Umbilical cord (tissue), 2 donors: ENCODE data around the gene ATXN7L1. TPM values are rescaled to one million over a fixed set of nuclear protein-coding genes. Genes with fewer than 3 reads are reported as not detected.
A peak's percentile ranks its signal among the peaks of the same experiment; 100 is the strongest.
"Not testable (repeated sequence)": the region's sequence is repeated elsewhere in the genome, so short reads cannot be mapped to it uniquely, and the experiment has no call there.

Source experiments
- DNase-seq: peaks from one replicate; pipeline ENCODE4 v3.0.0-alpha.2; 2015; ENCODE audit warnings: low spot score
- total RNA-seq: library from RNA; depleted of rRNA; stranded (reverse); fragments of >200 nt; gene quantifications from one replicate; pipeline ENCODE4 v1.2.3, GENCODE V29; 2014; ENCODE audit warnings: low replicate concordance; ENCODE audit not compliant: insufficient read depth

ATXN7L1 gene
- total RNA-seq, 1 donor from 2014 or later: 4.8 TPM

DNA sequence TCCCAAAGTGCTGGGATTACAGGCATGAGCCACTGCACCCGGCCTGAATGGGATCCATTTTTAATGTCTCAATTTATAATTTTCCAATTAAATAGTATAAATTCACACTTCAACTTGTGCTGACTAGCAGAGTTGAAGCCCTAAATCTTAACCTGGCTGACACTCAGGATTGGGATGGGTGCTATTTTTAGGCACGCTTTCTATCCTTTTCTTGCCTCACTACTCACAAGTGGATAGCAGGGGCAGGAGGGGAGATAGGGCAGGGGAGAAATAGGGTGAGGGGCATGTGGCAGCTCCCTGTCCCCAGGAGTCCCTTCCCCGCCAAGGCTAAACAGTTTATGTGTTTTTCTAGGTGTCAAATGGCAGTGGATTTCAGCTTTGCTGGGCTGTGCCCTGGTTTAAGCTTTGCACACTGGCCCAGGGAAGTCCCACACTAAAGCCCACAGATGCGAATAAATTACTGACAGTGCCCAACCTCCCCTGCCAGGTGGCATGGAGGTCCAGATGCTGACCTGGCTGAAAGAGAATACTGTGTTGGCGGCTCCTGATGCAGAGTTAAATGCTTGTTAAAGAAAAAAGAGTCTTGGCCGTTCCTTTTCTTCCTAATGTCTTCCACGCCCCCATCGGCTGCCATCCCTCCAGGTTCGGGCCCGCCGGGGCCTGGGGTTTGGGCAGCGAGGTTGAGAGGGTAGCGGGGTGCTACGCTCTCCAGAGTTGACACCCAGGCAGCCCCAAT is 259.0 kb downstream of the ATXN7L1 start:
- no peak for DNase-seq

DNA sequence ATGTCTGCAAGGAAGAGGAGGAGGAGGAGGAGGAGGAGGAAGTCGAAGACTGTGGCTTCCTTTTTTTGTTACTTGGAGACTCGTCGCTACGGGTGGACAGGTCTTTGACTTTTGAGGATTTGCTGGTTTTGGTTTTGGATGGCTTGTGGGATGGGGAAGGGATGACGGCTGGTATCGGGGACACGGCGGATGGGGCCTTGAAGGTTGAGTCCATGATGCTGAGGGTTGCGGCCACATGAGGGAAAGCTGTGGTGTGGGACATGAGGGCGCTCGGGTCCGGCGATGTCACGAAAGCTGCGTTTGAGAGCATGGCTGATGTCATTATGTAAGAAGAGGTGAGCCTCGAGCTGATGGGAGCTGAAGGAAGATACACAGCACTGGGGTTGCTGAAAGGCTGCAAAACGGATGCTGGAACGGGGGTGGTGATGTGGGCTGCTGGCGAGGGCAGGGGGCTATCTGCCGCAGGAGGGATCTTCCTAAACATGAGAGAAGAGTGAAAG is 262.0 kb downstream of the ATXN7L1 start:
- no peak for DNase-seq

DNA sequence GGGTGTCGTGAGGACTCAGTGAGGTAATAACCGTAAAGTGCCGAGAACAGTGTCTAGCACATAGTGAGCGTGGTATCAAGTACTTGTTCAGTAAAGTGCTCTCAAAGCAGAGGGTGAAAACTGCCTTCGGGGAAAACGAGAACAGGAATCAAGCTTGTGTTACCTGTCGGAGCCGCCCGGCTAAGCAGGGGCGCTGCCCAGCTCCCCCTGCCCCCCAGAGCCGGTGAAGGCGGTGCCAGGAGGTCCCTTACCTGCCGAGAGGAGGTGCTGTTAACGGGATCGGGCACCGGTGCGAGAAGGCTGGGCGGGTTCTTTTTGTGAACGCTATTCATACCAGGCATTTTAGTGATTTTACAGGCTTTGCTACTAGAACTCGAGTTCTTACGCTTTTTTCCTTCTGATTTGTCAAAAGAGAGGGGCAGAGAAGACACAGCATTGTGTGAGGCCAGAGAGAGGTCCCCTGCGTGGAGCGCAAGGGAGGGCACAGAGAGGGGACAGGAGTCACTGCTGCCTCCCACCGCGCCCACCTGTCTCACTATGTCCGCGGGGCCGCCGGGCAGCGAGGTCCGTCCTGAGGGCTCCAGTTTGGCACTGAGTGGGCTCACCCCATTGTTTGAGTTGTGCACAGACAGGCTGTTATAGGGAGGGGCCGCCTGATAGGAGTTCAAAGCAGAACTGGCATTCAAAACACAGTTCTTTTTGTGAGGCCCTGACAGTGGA is 262.6 kb downstream of the ATXN7L1 start:
- no peak for DNase-seq

DNA sequence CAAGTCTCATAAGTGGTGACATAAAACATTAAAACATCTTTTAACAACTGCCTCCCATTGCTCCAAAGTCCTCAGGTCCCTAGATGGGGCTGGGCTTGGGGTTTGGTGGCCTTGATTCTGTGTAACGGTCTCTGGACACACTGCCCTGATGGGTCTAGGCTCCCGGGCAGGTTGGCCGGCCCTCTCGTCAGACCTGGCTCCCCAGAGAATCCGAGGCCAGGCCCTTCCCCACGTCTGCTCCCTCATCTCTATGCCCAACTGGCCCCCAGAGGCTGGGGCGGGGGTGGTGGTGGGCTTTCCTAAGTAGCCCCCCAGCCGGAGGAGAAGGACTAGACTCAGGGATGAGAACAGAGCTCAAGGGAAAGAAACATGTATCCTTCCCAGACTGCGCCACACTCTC is 263.6 kb downstream of the ATXN7L1 start:
- DNase-seq: no peak

DNA sequence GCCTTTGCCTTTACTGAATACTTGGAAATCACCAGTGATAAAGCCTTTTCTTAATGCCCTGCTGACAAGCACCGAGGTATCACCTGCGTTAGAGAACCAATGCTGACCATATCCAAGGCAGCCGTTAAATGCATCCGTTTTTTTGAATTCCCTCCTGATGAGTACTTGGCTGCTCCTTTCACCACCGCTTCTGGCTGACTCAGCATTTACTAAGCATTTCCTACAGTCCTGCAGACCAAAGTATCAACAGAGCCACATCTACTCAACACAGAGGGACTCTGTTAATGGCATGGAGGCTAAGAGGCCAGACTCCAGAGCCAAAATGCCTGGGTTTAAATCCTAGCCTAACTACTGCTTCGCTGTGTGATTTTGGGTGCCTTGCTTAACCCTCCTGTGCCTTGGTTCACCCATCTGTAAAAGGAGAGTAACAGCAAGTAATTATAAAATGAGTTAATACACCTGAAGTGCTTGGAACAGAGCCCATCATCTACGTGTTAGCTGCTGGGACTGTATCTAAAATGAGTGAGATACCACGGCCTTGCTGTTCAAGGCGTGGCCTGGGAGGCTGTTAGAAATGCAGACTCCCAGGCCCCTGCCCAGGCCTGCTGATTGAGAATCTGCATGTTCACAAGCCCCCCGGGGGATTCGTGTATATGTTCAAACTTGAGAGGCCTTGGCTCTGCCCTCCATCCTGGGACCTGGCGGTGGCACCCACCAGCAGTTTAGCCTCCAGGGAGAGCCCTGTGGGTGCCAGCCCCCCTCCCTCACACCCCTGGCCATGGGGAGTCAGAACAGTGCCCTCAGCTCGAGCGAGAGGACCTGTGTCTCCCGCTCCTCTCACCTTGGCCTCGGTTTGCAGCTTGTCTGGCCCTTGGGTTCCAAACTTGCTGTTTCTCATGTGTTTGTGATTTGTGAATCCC is 264.3 kb downstream of the ATXN7L1 start:
- DNase-seq: peak; percentile 30

DNA sequence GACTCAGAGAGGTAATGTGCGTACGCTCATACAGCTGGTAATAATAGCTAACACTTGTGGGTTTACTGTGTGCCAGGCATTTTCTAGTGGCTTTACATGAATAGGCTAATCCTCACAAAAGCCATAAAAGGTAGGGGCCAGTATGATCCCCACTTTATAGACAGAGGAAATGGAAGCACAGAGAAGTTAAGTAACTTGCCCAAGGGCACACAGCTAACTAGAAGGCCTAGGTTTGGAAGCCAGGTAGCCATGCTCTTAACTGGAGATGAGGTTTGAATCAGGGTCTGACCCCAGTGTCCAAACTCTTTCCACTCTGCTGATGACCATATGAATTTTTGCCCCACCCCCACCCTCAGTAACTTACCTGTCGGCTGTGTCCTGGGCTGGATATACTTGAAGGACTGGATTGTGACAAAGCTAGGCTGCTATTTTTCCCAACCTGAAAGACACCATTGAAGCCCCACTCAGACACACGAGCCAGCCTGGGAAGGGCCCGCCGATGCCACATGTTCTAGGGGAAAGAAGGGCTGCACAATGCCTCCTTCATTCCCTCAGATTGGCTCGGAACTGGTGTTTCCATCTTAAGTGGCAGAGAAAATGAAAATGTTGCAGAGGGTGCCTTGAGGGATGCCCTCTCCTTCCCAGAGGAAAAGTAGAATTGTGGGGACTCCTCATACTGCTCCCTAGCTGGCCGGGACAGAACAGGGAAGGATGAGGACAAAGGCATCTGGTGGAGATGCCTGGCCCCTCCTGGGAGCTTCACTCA is 266.1 kb downstream of the ATXN7L1 start:
- no peak for DNase-seq

DNA sequence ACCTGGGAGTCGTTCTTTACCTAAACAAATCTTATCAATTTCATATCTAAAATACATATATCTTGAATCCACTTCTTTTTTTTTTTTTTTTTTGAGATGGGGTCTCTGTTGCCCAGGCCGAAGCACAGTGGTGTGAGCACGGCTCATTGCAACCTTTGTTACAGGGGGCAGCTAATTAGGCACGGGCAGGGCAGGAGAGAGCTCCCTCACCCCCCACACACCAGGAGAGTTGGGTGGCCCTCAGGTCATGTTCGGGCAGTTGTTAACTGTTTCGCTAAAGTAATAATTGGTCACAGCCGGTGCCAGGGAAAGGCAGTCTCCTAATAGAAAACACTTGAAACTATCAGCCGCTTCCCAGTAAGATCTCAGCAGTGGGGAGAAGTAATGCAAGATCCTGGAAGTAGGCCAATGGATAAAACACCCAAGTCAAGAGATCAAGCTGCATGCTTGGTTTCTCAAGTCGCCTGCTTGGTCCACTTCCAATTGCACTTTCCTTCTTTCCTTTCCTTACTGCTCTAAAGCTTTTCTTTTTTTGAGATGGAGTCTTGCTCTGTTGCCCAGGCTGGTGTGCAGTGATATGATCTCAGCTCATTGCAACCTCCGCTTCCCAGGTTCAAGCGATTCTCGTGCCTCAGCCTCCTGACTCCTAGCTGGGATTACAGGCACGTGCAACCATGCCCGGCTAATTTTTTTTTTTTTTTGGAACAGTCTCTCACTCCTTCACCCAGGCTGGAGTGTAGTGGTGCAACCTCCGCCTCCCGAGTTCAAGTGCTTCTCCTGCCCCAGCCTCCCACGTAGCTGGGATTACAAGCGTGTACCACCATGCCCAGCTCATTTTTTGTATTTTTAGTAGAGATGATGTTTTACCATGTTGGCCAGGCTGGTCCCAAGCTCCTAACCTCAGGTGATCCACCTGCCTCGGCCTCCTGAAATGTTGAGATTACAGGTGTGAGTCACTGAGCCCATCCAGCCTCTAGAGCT is 273.8 kb downstream of the ATXN7L1 start:
- DNase-seq: peak; percentile 76

DNA sequence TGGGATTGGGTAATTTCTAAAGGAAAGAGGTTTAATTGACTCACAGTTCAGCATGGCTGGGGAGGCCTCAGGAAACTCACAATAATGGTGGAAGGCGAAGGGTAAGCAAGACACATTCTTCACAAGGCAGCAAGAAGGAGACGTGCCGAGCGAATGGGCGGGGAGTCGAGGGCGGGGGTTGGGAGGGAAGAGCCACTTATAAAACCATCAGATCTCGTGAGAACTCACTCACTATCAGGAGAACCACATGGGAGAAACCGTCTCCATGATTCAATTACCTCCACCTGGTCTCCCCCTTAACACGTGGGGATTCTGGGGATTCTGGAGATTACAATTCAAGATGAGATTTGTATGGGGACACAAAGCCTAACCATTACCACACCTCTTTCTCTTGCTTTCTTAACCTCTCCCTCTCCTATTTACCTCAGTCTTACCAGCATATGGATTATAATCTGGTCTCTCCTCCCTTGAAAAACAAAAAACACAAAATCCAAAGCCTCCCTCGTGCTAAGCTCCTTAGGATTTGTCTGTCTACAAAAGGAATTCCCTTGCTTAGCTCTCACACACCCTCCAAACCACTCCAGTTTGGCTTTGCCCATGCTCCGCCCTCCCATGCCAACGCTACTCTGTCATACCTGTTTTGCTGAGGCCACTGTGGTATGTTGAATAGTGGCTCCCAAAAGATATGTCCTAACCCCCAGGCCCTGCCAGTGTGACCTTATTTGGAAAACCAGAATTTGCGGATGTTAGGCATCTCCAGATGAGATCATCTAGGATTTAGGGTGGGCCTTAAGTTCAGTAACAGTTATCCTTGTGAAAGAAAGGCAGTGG is 275.5 kb downstream of the ATXN7L1 start:
- peak; percentile 48 for DNase-seq

DNA sequence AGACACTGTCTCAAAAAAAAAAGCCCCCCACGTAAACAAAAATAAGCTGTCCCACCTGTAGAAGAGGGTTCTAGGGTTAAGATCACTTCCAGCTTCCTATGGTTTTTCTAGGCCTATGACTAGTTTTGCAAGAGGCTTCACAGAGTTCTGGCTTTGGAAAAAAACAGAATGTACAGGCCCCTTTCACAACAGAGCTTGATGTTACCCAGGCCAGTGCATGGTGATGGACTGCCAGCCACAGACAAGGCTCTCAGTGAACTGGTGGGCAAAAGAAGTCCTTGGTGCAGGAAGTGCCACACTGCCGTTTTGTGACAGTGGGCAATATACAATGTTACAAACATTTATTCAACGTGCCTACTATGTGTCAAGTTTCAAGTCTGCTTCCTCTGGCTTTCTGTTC is 276.8 kb downstream of the ATXN7L1 start:
- DNase-seq: peak; percentile 10

DNA sequence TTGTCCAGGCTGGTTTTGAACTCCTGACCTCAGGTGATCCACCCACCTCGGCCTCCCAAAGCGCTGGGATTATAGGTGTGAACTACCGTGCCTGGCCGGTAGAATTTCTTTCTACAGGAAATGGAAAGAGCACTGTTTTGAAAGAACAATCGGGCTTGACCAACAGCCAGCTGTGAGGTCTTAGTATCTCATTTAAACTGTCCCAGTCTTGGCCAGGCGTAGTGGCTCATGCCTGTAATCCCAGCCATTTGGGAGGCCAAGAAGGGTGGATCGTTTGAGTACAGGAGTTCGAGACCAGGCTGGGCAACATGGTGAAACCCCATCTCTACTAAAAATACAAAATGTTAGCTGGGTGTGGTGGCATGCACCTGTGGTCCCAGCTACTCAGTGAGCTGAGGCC is 277.3 kb downstream of the ATXN7L1 start:
- DNase-seq: not testable (repeated sequence)

DNA sequence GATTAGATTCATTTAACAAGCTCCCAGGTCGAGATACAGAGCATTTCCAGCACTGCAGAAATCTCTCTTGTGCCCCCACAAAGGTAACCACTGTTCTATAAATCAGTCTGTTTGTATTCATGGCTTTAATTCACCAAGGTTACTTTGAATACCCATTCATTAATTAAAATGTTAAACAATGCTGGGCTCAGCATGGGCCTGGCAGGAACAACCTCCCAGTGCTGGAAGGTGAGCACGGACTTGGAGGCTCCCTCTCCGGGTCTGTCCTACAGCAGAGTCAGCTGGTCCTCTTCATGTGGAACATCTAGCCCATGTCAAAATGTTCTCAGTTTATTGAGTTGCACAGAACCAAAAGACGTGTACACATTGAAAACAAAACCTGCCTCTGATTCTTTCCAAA is 279.5 kb downstream of the ATXN7L1 start:
- DNase-seq: no peak

DNA sequence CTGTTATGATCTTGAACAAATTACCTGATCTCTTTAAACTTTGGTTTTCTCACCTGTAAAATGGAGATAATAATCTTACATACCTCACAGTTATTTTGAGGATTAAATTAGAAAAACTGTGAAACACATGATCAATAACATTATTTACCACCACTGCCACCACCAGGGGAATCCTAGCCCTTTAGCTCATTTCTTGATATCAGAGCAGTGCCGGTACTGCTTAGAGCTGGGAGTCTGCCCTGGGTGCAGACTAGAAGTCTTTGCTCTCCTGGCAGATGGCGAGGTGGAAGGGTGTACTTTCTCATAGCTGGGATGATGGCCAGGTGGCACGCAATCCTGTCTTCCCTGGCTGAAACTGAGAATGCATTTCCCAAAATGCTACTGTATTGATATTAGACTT is 282.4 kb downstream of the ATXN7L1 start:
- DNase-seq: no peak

DNA sequence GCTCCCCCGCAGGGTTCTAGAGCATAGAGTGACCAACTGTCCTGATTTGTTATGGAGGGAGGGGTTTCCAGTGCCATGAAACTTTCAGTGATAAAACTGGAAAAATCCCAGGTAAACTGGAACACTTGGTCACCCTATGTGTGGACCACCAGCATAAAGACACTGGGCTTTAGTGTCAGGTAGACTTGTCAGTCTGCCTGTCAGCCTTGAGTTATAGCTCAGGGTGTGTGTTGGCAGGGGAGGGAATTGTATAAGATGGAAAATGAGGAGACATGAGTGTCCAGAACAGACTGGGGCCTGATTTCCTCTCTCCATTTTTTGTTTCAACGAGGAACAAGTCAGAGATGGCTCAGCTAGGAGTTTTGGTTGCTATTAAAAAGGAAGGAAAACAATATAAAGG is 284.9 kb downstream of the ATXN7L1 start:
- no peak for DNase-seq

DNA sequence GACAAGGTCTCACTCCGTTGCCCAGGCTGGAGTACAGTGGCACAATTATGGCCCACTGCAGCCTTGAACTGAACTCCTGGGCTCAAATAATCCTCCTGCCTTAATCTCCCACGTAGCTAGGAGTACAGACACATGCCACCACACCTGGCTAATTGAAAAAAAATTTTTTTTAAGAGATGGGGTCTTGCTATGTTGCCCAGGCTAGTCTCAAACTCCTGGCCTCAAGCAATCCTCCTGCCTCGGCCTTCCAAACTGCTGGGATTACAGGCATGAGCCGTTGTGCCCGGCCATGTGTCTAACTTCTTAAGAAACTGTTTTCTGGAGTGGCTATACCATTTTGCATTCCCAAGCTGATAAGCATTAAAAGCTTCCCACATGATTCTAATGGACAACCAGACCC is 285.6 kb downstream of the ATXN7L1 start:
- DNase-seq: no peak

DNA sequence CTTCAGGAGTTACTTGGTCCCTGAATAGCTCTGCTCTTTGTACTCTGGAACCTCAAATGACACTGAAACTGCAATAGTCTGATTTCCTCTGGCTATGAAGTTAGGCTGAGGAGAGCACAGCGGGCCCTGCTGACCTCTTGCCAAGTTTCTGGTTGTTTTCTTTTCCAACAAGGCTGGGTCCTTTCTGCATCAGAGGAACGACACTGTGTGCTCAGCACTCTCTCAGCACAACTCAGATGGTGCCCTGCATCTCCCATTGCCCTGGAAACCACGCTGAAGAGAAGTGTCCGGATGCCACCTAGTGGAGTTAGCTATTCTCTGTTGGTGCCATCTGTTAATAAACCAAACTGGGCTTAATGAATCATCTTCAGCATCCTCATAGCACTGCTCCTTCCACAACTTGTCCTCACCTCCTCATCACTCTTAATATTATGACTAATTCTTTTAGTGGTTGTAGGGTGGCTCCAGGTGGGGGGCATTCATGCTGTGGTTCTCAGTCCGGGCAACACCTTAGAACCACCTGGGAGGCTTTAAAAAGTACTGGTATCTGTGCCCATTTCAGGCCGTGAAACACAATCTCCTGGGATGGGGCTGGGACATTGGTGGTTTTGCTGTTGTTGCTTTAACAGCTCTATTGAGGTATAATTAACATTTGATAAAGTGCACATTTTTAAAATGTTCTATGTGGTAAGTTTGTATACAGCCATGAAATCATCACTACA is 286.9 kb downstream of the ATXN7L1 start:
- DNase-seq: peak; percentile 73

DNA sequence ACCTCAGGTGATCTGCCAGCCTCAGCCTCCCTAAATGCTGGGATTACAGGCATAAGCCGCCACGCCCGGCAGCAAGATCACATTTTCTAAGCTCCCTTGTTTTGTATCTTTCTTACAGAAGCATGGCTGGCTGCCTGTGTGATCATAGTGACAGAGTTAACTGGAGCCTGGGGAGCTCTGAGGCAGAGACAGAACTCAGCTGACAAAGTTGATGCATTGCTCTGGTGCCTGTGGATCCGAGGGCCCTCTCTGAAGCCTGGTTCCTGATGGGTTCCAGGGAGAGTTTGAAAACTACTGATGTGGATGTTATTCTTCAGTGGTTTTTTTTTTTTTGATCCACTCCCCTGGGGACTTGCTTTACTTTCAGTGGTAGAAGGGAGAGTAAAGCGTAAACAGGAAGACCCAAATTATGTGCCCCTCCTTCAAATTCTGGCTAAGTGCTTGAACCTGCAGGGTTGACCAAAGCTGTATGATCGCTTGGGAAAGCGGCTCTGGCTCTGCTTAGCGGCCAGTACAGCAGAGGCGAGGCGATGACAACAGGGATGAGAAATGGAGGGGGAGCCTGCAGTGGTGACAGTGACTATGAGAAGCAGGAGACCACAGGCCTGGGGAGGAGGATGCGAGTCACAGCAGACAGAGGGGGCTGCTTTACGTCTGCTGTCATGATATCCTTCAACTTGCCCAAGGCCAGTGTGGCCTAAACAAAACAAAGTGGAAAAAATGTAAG is 288.3 kb downstream of the ATXN7L1 start:
- DNase-seq: no peak

DNA sequence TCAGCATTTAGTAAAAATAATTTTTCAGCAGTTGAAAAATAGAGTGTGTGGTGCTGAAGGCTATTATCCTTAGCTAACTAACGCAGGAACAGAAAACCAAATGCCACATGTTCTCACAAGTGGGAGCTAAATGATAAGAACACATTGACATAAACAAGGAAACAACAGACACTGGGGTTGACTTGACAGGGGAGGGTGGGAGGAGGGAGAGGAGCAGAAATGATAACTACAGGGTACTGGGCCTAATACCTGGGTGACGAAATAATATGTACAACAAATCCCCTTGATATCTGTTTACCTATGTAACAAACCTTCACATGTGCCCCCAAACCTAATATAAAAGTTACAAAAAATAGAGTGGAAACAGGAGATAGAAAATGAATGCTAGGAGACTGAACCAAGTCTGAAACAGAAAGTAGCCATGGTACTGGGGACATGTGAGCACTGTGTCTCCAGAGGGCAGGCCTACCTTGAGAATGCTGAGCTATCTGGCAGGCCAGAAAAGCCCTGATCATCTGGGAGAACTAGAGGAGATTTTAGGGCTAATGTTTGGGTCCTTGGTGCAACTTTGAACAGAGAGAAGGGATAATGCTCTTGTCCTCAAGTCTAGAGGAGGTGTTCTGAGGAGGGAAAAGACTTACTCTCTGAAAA is 290.4 kb downstream of the ATXN7L1 start:
- no peak for DNase-seq
